Neuronal stem cell (in vitro differentiated cells): ENCODE measurements around the gene CALHM2.

Experiments used
- DNase-seq: peaks from one replicate; pipeline ENCODE4 v3.0.0-alpha.2; 2013; ENCODE audit warnings: low spot score
- H2AFZ ChIP-seq: one replicate; pipeline ENCODE4 v1.6.1; 2013; ENCODE audit warnings: mild to moderate bottlenecking, low read length, inconsistent platforms
- H2AK5ac ChIP-seq: 2 replicates; pipeline ENCODE4 v1.6.1; 2013; ENCODE audit warnings: low read depth, mild to moderate bottlenecking, inconsistent platforms, low read length, moderate library complexity, mixed read lengths
- H2BK120ac ChIP-seq: 2 replicates; pipeline ENCODE4 v1.6.1; 2013; ENCODE audit warnings: low read depth, mild to moderate bottlenecking, inconsistent platforms, low read length, moderate library complexity, mixed read lengths
- H2BK12ac ChIP-seq: one replicate; pipeline ENCODE4 v1.6.1; 2013; ENCODE audit warnings: low read length, inconsistent platforms
- H2BK15ac ChIP-seq: 2 replicates; pipeline ENCODE4 v1.6.1; 2013; ENCODE audit warnings: mild to moderate bottlenecking, low read length, inconsistent platforms, mixed read lengths
- H2BK5ac ChIP-seq: one replicate; pipeline ENCODE4 v1.6.1; 2013; ENCODE audit warnings: inconsistent platforms, mild to moderate bottlenecking, low read length, moderate library complexity
- H3K14ac ChIP-seq: one replicate; pipeline ENCODE4 v1.6.1; 2013; ENCODE audit warnings: low read length, inconsistent platforms
- H3K18ac ChIP-seq: 2 replicates; pipeline ENCODE4 v1.6.1; 2013; ENCODE audit warnings: low read length, inconsistent platforms
- H3K23ac ChIP-seq: 2 replicates; pipeline ENCODE4 v1.6.1; 2013; ENCODE audit warnings: low read depth, mild to moderate bottlenecking, mixed read lengths, low read length, inconsistent platforms; ENCODE audit not compliant: poor library complexity
- H3K27ac ChIP-seq: replicated peaks from 3 replicates; pipeline ENCODE4 v1.5.1; 2013; ENCODE audit warnings: low read length, inconsistent platforms
- H3K27me3 ChIP-seq, 3 experiments: 2 replicates each; pipeline ENCODE4 v1.6.1; 2013; ENCODE audit warnings: low read length in 3 of 3, mild to moderate bottlenecking in 2 of 3, inconsistent platforms in 1 of 3, low read depth in 1 of 3, mixed read lengths in 1 of 3, moderate library complexity in 1 of 3; ENCODE audit not compliant: control insufficient read depth in 3 of 3, insufficient read depth in 3 of 3
- H3K36me3 ChIP-seq, 2 donors: replicated peaks in 1 of 2; 2 replicates each; pipeline ENCODE4 v1.6.1; 2013; ENCODE audit warnings: low read length in 2 of 2; ENCODE audit not compliant: control insufficient read depth in 2 of 2, insufficient read depth in 2 of 2
- H3K4ac ChIP-seq: 2 replicates; pipeline ENCODE4 v1.6.1; 2013; ENCODE audit warnings: inconsistent platforms, mild to moderate bottlenecking, low read length, moderate library complexity
- H3K4me1 ChIP-seq, 2 donors: 1 replicate in 1 of 2; 2 replicates in 1 of 2; pipeline ENCODE4 v1.6.1; 2013; ENCODE audit warnings: low read length in 2 of 2, low read depth in 1 of 2; ENCODE audit not compliant: control insufficient read depth in 2 of 2, insufficient read depth in 1 of 2
- H3K4me2 ChIP-seq: one replicate; pipeline ENCODE4 v1.6.1; 2013; ENCODE audit warnings: mild to moderate bottlenecking, low read length, inconsistent platforms; ENCODE audit not compliant: insufficient read depth, poor library complexity, severe bottlenecking
- H3K4me3 ChIP-seq, 2 donors: 2 replicates each; pipeline ENCODE4 v1.5.1; 2013; ENCODE audit warnings: low read length in 2 of 2, mild to moderate bottlenecking in 2 of 2, inconsistent platforms in 1 of 2, moderate library complexity in 1 of 2
- H3K79me1 ChIP-seq: one replicate; pipeline ENCODE4 v1.6.1; 2013; ENCODE audit warnings: low read depth, mild to moderate bottlenecking, inconsistent platforms, low read length, moderate library complexity
- H3K9ac ChIP-seq: one replicate; pipeline ENCODE4 v1.6.1; 2013; ENCODE audit warnings: mild to moderate bottlenecking, low read depth, low read length, inconsistent platforms; ENCODE audit not compliant: poor library complexity
- H3K9me3 ChIP-seq, 2 donors: replicated peaks in 1 of 2; 2 replicates each; pipeline versions ENCODE3 to v1.6.1; 2013; ENCODE audit warnings: low read length in 2 of 2, mild to moderate bottlenecking in 2 of 2, inconsistent platforms in 1 of 2, low read depth in 1 of 2, mixed read lengths in 1 of 2, moderate library complexity in 1 of 2; ENCODE audit not compliant: control insufficient read depth in 2 of 2, insufficient read depth in 1 of 2
- H4K8ac ChIP-seq: one replicate; pipeline ENCODE4 v1.6.1; 2013; ENCODE audit warnings: low read depth, mild to moderate bottlenecking, inconsistent platforms, low read length, moderate library complexity
- H4K91ac ChIP-seq: one replicate; pipeline ENCODE4 v1.6.1; 2013; ENCODE audit warnings: low read length, low read depth, mild to moderate bottlenecking, inconsistent platforms; ENCODE audit not compliant: poor library complexity
- WGBS, 2 donors: extraction: QIAGEN DNeasy Blood & Tissue Kit; methylation state at CpG; one replicate each; pipeline ENCODE4 v1.1.7; 2013; ENCODE audit warnings: missing lambda C conversion rate in 2 of 2, mixed read lengths in 1 of 2; ENCODE audit not compliant: insufficient read length in 2 of 2, insufficient replicate concordance in 1 of 2; ENCODE audit errors: extremely low coverage in 2 of 2; 5-methylcytosine and 5-hydroxymethylcytosine counted together

The CALHM2 gene

DNA sequence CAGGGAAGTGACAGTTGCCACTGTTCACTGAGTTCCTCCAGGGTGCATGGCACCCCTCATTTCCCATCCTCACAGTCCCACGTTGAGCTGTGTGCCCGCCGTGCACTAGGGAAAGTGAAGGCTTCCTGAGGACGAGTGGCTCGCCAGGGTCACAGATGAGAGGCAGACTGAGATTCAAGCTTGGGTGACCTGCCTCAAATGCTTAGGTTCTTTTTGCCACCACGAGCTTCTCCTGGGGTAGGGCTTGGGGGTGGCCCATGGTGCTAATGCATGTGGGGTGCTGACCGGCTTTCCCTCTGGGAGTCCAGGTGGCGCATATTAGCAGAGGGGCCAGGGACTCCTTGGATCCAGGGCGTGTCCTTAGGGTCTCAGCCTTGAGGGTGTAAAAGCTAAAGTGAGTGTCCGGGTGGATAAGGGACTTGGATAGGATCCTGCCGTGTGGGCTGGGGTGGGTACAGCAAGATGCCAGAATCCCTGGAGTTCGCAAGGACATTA is 1.9 kb downstream of the CALHM2 start:
- no CpG with 5 or more reads among the region's 12 CpGs for WGBS, 2 donors
- Histone ChIP-seq H3K4me1 (peaks cover 0 to 16% of the 10 kb centered on the region in 2 donors), H2BK120ac (no peak overlapping the region)

DNA sequence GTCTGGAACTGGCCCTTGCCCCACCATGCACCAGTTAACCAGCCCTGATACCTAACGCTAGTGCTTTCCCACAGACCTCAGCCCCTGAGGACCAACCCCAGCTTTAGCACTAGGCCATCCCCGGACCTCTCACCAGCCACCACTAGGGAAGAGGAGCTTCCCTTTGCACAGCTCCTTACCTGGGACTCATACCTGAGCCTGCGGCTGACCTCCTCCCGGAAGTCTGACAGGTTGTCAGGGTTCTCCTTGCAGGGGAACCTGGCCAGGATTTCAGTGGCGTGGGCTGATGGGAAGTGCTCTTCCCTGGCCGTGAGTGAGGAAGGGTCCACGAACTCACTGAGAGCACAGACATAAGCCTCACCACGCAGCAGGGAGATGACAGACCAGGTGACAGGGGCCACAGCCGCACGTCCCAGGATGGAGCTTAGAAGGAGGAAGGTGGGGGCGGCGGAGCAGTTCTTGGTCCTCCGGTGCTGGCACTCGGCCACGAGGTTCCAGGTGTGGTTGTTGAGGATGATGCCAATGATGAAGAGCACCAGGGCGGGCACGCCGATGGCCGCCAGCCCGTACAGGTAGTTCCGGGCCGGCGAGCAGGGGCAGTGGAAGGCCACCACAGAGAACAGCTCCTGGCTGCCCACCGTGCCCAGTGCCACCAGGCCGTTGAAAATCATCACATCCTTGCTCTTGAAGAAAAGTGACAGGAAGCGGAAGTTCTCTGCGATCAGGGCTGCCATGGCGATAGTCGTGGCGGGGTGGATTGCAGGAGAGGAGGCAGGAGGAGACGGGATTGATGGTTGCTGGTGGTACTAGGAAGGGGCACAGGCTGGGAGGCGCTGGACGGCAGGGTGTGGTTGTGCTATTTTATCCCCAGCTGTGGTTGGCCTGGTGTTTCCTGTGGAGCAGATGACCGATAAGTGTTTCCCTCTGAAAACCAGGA is 2.7 kb downstream of the CALHM2 start:
- Histone ChIP-seq H2BK5ac (no peak overlapping the region), H3K36me3 (peaks cover 32 to 52% of the 10 kb centered on the region in 2 donors), H3K9ac (no peak overlapping the region), H3K27me3 (peaks cover 0 to 3% (median 0%) of the 10 kb centered on the region in 3 experiments), H3K18ac (no peak overlapping the region), H3K14ac (no peak overlapping the region), H2BK12ac (no peak overlapping the region), H3K4ac (no peak overlapping the region), H3K23ac (peak overlapping the region; percentile 49), H4K91ac (no peak overlapping the region), H2BK15ac (no peak overlapping the region), H4K8ac (no peak overlapping the region), H2AFZ (no peak overlapping the region), H2BK120ac (no peak overlapping the region), H3K27ac (no peak overlapping the region), H3K9me3 (no peaks in the 10 kb centered on the region), H3K4me2 (no peak overlapping the region), H3K4me3 (no peak overlapping the region), H2AK5ac (no peak overlapping the region), H3K79me1 (no peaks in the 10 kb centered on the region), H3K4me1 (peaks cover 0 to 16% of the 10 kb centered on the region in 2 donors)
- WGBS, 2 donors = no CpG with 5 or more reads among the region's 34 CpGs
- DNase-seq = no peak

More for the DNA sequence above, 1.9 kb downstream of the CALHM2 start:
- Histone ChIP-seq H4K8ac (no peak overlapping the region), H3K4ac (no peak overlapping the region), H2AK5ac (no peak overlapping the region), H2AFZ (no peak overlapping the region), H3K4me2 (no peak overlapping the region), H3K14ac (no peak overlapping the region), H3K27ac (no peak overlapping the region), H4K91ac (no peak overlapping the region), H3K23ac (peak overlapping the region; percentile 49), H2BK12ac (no peak overlapping the region), H3K27me3 (peaks cover 0 to 3% (median 0%) of the 10 kb centered on the region in 3 experiments), H2BK15ac (no peak overlapping the region), H3K36me3 (peaks cover 24 to 44% of the 10 kb centered on the region in 2 donors), H3K79me1 (no peaks in the 10 kb centered on the region), H3K4me3 (no peak overlapping the region), H3K18ac (no peak overlapping the region), H3K9ac (no peak overlapping the region), H3K9me3 (no peaks in the 10 kb centered on the region), H2BK5ac (no peak overlapping the region)
- DNase-seq = no peak

DNA sequence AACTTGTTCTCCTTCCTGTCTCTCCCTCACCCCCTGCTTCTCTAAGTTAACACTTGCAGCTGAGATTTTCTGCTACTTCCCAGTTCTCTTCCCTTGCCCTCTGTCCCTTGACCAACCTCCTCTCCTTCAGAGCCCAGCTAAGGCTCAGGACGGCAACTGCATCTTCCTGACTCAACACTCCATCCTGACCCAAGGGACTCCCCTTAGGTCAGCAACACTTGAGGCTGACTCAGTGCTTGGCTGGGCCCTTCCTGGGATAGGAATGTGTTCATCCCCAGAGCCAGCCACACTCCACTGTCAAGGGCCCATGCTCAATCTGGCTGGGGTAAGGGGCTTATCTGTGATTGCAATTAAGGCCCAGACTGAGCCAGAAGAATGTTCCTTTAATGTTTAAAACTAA is 3.4 kb downstream of the CALHM2 start:
- DNase-seq = no peak
- Histone ChIP-seq H3K27me3 (peaks cover 0 to 3% (median 0%) of the 10 kb centered on the region in 3 experiments), H3K9me3 (no peaks in the 10 kb centered on the region), H3K36me3 (peaks cover 39 to 59% of the 10 kb centered on the region in 2 donors), H3K4me2 (no peak overlapping the region), H3K4me1 (peaks cover 0 to 16% of the 10 kb centered on the region in 2 donors), H3K14ac (no peak overlapping the region), H2BK5ac (no peak overlapping the region), H3K23ac (no peak overlapping the region), H2AFZ (no peak overlapping the region), H3K79me1 (no peaks in the 10 kb centered on the region), H3K9ac (no peak overlapping the region), H2BK15ac (no peak overlapping the region), H2BK120ac (no peak overlapping the region), H3K4me3 (peak overlapping the region in 1 of 2 donors; percentile 10), H4K91ac (no peak overlapping the region), H2BK12ac (no peak overlapping the region), H3K27ac (no peak overlapping the region), H4K8ac (no peak overlapping the region), H2AK5ac (no peak overlapping the region), H3K4ac (no peak overlapping the region), H3K18ac (no peak overlapping the region)
- no CpG with 5 or more reads among the region's 1 CpG for WGBS, 2 donors

DNA sequence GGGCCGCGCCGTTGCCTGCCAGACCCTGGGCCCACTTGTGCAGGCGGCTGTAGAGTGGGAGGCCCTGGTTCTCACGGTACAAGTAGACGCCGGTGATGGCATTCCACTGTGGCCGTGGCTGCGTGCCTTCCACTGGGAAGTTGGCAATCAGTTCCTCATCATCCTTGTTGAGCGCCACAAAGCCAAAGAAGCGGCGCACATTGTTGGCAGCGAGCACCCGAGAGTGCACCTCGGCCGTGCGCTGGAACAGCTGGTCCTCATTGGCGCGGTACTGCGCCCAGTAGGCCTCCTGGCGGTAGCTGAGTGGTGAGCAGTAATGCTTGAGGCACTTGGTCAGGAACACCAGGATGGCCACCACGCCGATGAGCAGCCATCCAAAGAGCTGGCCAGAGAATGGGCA is 5.0 kb downstream of the CALHM2 start:
- H2AK5ac ChIP-seq = no peak overlapping the region
- no peak overlapping the region for H4K91ac ChIP-seq
- no peak overlapping the region for H4K8ac ChIP-seq
- H3K4me1 ChIP-seq = peaks cover 0 to 9% of the 10 kb centered on the region in 2 donors
- peaks cover 53 to 75% of the 10 kb centered on the region in 2 donors for H3K36me3 ChIP-seq
- peak overlapping the region; percentile 2 for H3K9ac ChIP-seq
- H3K4me3 ChIP-seq = no peak overlapping the region
- H3K4ac ChIP-seq = no peak overlapping the region
- H2BK5ac ChIP-seq = peak overlapping the region; percentile 59
- H3K27me3 ChIP-seq = no peaks in the 10 kb centered on the region
- no peak overlapping the region for H2BK120ac ChIP-seq
- DNase-seq = no peak
- H2BK15ac ChIP-seq = no peak overlapping the region
- no peak overlapping the region for H2AFZ ChIP-seq
- no peak overlapping the region for H2BK12ac ChIP-seq
- H3K9me3 ChIP-seq = no peaks in the 10 kb centered on the region
- H3K23ac ChIP-seq = no peak overlapping the region
- H3K27ac ChIP-seq = no peak overlapping the region
- no peaks in the 10 kb centered on the region for H3K79me1 ChIP-seq
- no peak overlapping the region for H3K4me2 ChIP-seq
- no peak overlapping the region for H3K18ac ChIP-seq
- no peak overlapping the region for H3K14ac ChIP-seq
- no CpG with 5 or more reads among the region's 23 CpGs for WGBS, 2 donors
